GM12878 (cell line): ENCODE data around the gene ZNF160.

Experiments used
- CBFB ChIP-seq: IDR thresholded peaks from 2 replicates; pipeline ENCODE4 v1.6.1; 2016; ENCODE audit warnings: antibody characterized with exemption, low read depth
- FOXM1 ChIP-seq: IDR thresholded peaks from 2 replicates; pipeline ENCODE4 v1.6.1; 2012; ENCODE audit warnings: low read depth, mild to moderate bottlenecking, inconsistent platforms, low read length, moderate library complexity
- POLR2A ChIP-seq: IDR thresholded peaks from 2 replicates; pipeline ENCODE4 v1.6.1; 2011; ENCODE audit warnings: low read depth, mild to moderate bottlenecking, low read length
- SIN3A ChIP-seq: IDR thresholded peaks from 2 replicates; pipeline ENCODE4 v1.6.1; 2012; ENCODE audit warnings: low read depth, low read length, improper control_type of control experiment
- SUZ12 ChIP-seq: fragments of 200-600 bp; sonication (generic); IDR thresholded peaks from one replicate; pipeline ENCODE4 v1.6.1; 2018; ENCODE audit warnings: antibody characterized with exemption, mild to moderate bottlenecking; ENCODE audit not compliant: unreplicated experiment

- no peak for TF ChIP-seq FOXM1
- TF ChIP-seq CBFB: no peak
- no peak for TF ChIP-seq SIN3A
- TF ChIP-seq SUZ12: no peak
- TF ChIP-seq POLR2A: no peak
Observed at GRCh38 chr19:53091413-53092254, 11.6 kb downstream of the ZNF160 start.
